GM15510 (cell line): ENCODE data around the gene PERM1.

Experiments used
- POLR2A ChIP-seq: IDR thresholded peaks from 3 replicates; pipeline ENCODE4 v1.6.1; 2011; ENCODE audit warnings: borderline replicate concordance; ENCODE audit not compliant: insufficient read length; ENCODE audit errors: extremely low read depth

PERM1 gene

DNA sequence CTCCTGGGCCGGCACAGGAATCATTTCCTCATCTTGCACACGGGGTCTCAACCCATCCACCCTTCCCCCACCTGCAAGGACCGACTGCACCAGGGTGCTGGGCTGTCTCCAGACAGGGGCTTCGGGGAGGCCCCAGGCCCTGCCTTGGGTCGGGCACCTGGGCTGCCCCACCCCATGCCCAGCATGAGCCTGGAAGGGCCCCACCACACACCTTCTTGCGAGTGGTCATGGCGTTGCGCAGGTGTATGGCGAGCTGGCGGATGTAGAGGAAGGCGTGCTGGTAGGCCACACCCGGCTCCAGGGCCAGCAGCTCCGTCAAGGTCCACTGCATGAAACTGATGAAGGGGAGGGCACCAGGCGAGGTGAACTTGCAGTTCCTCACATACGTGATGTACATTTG, 29.7 kb downstream of the PERM1 start:
- no peak for TF ChIP-seq POLR2A

DNA sequence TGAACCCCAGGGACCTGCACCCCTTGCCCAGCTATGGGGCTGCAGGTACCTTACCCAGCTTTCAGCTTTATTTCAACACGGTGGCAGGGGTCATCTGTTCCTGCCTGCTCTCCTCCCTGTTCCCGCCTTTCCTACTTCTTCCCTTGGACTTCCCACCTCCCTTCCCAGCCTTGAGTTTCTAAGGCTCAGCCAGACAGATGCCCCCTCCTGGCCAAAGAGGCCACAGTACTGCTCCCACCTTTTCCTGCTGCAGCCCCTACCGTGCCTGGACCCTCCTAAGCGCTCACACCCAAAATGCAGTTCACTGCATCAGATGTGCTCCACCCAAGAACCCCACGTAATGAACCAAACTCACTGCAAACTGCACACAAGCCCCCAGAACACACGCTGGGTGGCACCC, 30.5 kb downstream of the PERM1 start:
- TF ChIP-seq POLR2A, result no peak

DNA sequence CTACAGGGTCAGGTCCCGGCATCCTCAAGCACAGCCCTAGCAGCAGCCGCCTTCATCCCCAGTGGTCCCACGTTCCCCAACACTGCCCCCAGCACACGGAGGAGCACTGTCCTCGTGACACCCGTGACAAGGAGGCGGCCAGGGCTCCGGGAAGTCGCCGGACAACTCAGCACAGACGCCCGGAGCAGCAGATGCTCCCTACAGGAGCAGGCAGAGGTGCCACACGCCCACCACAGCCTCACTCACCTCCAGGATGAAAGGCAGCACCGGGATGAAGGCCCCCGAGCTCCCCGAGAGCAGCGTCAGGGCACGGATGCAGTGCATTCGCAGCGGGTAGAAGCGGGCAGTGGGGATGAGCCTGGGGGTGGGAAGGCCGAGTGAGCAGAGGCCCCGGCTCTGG, 31.0 kb downstream of the PERM1 start:
- no peak for TF ChIP-seq POLR2A

DNA sequence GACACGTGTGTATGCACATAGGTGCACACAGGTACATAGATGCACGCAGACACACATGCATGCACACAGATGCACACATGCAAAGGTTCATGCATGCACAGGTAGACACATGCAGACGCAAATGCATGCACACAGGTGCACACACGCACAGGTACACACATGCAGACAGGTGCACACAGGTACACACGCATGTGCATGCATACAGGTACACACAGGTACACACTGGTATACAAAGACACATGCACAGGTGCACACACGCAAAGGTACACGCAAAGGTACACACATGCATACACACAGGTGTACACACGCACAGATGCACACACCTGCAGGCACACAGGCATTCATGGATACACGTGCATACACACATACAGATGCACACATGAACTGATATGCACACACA, 31.6 kb downstream of the PERM1 start:
- no peak for TF ChIP-seq POLR2A

DNA sequence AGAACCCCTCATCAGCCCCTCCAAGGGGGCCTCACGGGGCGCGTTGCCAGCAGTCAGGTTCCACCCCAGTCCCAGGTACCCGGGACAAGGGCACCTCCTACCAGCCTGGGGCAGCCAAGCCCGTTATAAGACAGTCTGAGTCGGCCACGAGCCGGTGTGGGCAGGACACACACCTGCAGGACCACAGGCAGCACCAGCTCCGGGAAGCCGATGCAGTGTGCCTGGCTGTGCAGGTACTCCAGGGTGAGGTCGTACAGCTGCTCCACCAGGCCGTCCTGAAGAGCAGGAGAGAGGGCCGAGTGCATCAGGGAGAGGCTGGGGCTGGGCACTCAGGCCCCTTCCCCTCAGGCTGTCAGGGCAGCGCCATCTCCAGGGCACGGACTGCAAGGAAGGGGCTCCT, 33.9 kb downstream of the PERM1 start:
- no peak for TF ChIP-seq POLR2A

DNA sequence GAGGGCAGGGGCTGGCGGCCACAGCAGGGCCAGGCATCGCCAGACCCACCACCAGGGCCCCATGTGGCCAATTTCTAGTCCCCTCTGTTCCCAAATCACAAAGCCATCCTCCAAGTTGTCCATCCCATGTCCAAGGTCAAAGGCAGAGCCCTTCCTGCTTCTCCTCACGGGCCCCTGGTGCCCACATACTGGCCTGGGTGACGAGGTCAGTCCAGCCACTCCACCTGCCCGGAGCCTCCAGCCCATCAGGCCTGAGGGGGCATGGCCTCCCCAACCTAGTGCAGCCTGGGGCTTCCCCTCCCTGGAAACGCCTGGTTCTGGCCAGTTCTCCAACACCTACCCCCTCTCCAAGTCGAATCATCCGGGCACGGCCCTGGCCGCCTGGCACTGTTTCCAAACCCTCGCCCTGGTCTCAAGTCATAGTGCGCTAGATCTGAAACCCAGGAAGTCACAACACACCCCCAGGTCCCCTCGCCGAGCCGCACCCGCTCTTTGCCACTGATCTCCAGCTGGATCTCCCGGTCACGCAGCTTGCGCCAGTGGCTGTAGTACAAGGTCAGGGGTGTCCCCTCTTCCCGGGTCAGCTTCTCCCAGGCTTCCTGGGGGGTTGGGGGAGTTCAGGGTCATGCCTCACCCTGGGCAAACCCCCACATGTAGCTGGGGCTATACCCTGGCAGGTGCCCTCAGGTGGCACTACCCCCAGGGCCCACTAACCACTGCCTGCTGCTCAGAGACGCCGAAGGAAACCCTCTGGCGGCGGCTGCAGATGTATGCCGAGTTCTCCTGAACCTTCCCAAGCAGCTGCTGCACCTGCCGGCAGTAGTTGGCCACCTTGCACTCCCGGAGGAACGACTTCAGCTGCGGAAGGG, 36.0 kb downstream of the PERM1 start:
- no peak for TF ChIP-seq POLR2A

DNA sequence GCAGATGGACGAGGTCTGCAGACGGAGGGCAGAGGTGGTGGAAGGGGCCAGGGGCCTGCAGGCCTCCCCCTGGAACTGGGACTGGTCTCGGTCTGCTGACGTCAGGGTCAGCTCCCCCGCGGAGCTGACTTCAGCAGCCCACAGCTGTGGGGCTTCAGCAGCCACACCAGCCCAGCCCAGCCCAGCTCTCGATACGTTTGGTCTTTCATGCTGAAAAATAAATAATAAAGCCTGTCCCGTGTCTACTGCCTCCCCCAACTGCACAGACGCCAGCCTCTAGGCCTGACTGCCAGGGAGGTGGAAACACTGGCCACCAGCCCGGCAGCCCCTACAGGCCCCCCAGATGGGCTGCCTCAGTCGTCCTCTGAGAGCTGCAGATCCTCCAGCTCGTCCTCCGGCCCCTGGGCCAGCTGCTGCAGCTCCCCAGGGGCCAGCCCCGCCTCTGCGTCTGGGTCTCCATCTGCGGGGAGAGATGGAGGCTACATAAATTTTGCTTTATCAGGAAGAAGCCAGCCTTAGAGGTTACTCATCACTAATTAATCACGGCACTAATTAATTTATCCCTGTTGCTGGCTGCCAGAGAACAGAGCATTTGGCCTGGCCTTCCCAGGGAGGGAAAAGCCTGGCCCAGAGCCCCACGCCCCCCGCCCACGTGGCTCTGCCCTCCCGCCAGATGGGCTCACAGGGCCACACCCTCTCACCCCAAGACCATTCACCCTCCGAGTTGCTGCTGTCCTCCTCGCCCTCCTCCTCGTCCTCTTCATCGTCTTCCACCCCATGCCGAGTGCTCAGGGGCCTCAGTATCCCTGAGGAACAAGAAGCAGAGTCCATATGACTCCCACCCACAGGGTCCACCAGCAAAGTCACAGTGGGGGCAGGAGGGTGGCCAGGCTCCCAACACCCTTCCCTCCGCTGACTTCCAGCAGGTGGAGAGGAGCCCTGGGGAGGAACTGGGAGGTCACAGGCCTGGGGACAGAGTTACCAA, 37.3 kb downstream of the PERM1 start:
- TF ChIP-seq POLR2A, result no peak

DNA sequence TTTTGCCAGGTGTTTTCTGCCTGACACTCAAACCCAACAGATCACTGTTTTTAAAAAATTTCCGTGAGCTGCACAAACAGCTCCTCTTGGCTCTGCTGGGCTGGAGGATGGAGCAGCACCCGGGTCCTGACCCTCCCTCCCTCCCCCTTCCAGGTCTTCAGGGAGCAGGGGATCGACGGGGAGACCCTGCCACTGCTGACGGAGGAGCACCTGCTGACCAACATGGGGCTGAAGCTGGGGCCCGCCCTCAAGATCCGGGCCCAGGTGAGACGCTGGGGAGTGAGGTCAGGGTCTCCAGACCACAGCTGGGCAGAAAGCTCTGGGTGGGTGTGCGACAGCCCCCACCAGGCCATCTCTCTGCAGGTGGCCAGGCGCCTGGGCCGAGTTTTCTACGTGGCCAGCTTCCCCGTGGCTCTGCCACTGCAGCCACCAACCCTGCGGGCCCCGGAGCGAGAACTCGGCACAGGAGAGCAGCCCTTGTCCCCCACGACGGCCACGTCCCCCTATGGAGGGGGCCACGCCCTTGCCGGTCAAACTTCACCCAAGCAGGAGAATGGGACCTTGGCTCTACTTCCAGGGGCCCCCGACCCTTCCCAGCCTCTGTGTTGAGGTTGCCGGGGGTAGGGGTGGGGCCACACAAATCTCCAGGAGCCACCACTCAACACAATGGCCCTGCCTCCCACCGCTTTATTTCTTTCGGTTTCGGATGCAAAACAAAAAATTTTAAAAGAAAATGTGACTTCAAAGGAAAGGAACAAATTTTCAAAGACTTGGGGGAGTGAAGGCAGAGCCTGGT, 38.1 kb downstream of the PERM1 start:
- TF ChIP-seq POLR2A, result no peak

DNA sequence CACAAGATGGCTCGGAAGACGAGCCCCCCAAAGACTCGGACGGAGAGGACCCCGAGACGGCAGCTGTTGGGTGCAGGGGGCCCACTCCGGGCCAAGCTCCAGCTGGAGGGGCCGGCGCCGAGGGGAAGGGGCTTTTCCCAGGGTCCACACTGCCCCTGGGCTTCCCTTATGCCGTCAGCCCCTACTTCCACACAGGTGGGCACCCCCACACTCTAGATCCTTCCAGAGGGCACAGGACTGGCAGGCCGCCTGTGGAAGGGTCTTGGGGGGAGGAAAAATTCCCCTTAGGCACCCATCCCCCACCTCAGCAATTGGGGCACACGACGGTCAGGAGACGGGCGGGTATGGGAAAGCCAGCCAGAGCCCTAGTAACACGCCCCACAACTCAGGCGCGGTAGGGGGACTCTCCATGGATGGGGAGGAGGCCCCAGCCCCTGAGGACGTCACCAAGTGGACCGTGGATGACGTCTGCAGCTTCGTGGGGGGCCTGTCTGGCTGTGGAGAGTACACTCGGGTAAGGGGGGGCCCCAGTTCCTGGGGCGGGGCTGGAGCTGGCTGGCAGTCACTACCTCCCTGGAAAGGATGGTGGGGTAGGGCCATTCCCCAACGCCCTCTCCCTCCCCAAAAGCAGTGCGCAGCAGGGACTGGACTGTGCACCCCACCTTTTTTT, 38.9 kb downstream of the PERM1 start:
- no peak for TF ChIP-seq POLR2A

DNA sequence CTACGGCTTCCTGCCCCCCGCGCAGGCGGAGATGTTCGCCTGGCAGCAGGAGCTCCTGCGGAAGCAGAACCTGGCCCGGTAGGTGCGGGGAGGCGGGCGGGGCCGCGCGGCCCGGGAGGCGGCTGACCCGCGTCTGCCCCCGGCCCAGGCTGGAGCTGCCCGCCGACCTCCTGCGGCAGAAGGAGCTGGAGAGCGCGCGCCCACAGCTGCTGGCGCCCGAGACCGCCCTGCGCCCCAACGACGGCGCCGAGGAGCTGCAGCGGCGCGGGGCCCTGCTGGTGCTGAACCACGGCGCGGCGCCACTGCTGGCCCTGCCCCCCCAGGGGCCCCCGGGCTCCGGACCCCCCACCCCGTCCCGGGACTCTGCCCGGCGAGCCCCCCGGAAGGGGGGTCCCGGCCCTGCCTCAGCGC, 39.5 kb downstream of the PERM1 start:
- no peak for TF ChIP-seq POLR2A

DNA sequence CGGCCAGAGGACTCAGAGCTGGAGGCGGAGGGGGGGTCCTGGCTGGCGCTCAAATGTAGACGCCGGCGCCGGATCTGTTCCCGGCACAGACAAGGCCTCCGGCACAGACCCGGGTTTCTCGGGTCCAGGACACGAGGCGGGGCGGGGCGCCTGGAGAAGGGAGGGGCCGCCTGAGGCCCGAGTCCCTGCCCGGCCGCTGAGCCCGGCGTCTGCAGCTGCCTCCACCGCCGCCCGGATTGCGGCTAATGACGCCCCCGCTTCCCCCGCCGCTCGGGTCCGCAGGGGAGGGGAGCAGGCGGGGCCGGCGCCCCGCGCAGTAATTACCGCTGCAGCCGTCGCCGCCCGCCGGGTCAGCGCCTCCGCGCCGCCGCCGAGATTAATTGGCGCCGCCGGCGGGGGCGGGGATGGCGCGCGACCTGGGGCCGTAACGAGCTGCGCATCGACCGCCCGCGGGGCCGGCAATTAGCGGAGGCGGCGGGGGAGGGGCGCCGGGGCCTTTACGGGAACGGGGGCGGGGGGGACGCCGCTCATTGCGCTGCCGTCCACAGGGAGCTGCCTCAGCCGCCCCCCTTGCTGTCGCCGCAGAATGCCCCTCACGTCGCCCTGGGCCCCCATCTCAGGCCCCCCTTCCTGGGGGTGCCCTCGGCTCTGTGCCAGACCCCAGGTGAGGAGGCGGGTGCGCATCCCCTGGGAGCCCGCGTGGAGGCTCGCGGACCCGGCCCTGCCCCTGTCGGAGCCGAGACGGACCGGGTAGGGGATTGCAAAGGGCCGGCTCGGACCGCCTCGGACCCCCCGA, 40.1 kb downstream of the PERM1 start:
- no peak for TF ChIP-seq POLR2A

DNA sequence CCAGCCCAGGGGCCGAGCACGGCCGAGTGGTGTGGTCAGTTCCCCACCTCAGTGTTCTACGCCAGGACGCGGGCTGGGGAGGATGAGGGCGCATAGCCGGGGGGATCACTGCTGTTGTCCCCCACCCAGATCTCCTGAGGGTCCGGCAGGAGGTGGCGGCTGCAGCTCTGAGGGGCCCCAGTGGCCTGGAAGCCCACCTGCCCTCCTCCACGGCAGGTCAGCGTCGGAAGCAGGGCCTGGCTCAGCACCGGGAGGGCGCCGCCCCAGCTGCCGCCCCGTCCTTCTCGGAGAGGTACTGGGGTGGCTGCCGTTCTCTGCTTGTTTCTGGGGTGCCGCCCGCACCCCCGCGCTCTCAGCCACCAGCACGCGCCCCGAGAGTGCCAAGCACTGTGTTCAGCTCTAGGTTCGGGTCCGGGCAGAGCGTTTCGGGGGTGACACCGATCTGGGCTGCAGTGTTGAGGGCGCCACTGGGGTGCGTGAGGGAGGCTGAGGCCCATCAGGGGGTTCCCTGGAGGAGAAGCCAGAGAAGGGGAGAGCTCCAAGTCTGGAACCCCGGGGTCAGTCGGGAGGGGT, 40.8 kb downstream of the PERM1 start:
- TF ChIP-seq POLR2A, result no peak
